NT2/D1 (cell line): Measurements from ENCODE around the gene DMPK.
"Not testable (repeated sequence)": the region's sequence is repeated elsewhere in the genome, so short reads cannot be mapped to it uniquely, and the experiment has no call there.

Source experiments
- DNase-seq: peaks from one replicate; pipeline ENCODE4 v3.0.0-alpha.2; 2011; ENCODE audit warnings: low read depth, low spot score
- H3K27me3 ChIP-seq: 2 replicates; pipeline ENCODE4 v1.6.0; 2011; ENCODE audit warnings: mild to moderate bottlenecking; ENCODE audit not compliant: insufficient read length, insufficient read depth
- H3K36me3 ChIP-seq: 2 replicates; pipeline ENCODE4 v1.6.1; 2011; ENCODE audit warnings: mild to moderate bottlenecking, low read length, mixed read lengths; ENCODE audit not compliant: insufficient read depth, insufficient read length
- H3K4me1 ChIP-seq: 2 replicates; pipeline ENCODE4 v1.5.1; 2011; ENCODE audit not compliant: insufficient read depth, insufficient read length
- H3K4me3 ChIP-seq: 2 replicates; pipeline ENCODE4 v1.5.1; 2011; ENCODE audit warnings: low read depth; ENCODE audit not compliant: insufficient read length
- H3K9ac ChIP-seq: 2 replicates; pipeline ENCODE4 v1.6.0; 2011; ENCODE audit warnings: low read depth; ENCODE audit not compliant: insufficient read length
- H3K9me3 ChIP-seq: 2 replicates; pipeline ENCODE4 v1.5.1; 2011; ENCODE audit warnings: mild to moderate bottlenecking, low read length; ENCODE audit not compliant: insufficient read depth
- SUZ12 ChIP-seq: IDR thresholded peaks from 2 replicates; pipeline ENCODE4 v1.6.1; 2011; ENCODE audit not compliant: insufficient read length, insufficient read depth; ENCODE audit errors: extremely low read depth
- YY1 ChIP-seq: IDR thresholded peaks from 2 replicates; pipeline ENCODE4 v1.6.1; 2011; ENCODE audit not compliant: insufficient read length, insufficient read depth
- ZNF274 ChIP-seq: IDR thresholded peaks from 2 replicates; pipeline ENCODE4 v1.6.1; 2011; ENCODE audit warnings: mild to moderate bottlenecking, low read depth, low read length

Gene DMPK

DNA sequence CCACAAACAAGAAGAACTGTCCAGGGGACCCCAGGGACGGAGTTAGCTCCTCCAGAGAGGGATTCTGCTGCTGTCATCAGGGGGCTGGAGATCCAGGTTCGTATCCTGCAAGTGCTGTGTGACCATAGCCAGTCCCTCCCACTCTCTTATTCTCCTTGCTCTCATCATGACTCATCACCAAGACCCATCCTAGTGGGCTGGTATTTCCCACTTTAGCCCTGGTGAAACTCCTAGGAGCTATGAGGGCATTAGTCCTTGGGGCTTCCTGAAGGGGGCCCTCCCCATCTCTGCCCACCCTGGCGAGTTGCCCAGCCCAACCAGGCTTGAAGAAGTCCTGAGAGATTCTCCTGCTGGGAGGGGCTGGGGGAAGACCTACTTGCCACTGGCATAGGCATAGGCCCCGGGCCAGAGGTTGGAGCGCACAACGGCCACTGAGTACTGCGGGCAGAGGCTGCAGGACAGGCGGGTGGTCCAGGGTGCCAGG lies 17.8 kb upstream of the DMPK start:
- Histone ChIP-seq H3K36me3 (no peaks in the 10 kb centered on the region), H3K9ac (peak overlapping the region; percentile 56), H3K27me3 (no peaks in the 10 kb centered on the region), H3K4me1 (peaks cover 5% of the 10 kb centered on the region), H3K9me3 (no peaks in the 10 kb centered on the region), H3K4me3 (no peak overlapping the region)
- no peak for TF ChIP-seq ZNF274
- no peak for TF ChIP-seq YY1
- TF ChIP-seq SUZ12, result no peak
- DNase-seq, result no peak

DNA sequence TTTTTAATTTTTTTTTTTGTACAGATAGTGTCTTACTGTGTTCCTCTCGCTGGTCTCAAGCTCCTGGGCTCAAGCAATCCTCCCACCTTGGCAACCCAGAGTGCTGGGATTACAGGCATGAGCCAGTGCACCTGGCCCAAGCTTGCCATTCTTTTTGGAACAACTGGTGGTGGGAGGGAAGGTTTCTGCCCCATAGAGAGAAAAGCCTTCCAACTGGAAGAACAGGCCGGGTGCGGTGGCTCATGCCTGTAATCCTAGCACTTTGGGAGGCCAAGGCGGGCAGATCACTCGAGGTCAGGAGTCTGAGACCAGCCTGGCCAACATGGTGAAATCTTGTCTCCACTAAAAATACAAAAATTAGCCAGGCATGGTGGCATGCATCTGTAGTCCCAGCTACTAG lies 17.3 kb upstream of the DMPK start:
- not testable (repeated sequence) for H3K4me3 ChIP-seq, DNase-seq, H3K9me3 ChIP-seq, H3K36me3 ChIP-seq, H3K27me3 ChIP-seq, H3K4me1 ChIP-seq, H3K9ac ChIP-seq

DNA sequence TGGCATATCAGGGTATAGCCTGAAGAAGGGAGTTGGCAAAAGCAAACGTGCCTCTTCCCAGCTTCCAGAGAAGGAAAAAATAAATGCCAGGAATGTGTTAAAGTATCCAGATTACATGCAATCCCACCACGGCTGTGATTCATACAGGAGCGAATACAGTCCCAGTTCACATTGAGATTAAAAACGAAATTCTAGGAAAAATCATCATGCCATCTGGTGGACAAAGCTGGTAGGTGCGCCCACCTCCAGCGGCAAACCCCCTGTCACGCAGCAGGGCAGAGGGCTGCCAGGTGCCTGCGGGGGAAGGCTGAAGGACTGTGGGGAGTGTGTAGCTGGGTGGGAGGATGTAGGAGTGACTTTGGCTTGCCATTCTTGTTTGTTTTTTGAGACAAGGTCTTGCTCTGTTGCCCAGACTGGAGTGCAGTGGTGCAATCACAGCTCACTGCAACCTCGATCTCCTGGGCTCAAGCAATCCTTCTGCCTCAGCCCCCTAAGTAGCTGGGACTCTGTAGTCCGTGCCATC lies 16.8 kb upstream of the DMPK start:
- Histone ChIP-seq H3K36me3 (no peaks in the 10 kb centered on the region), H3K9ac (no peak overlapping the region), H3K4me1 (peaks cover 5% of the 10 kb centered on the region), H3K4me3 (no peak overlapping the region), H3K9me3 (no peaks in the 10 kb centered on the region), H3K27me3 (no peaks in the 10 kb centered on the region)
- TF ChIP-seq YY1 (no peak), ZNF274 (no peak), SUZ12 (no peak)
- DNase-seq, result no peak

GRCh38 chr19:45794627-45795026 lies 12.3 kb upstream of the DMPK start:
- no peak for DNase-seq
- no peak overlapping the region for H3K9ac ChIP-seq
- H3K36me3 ChIP-seq, result peaks cover 9% of the 10 kb centered on the region
- no peaks in the 10 kb centered on the region for H3K27me3 ChIP-seq
- H3K4me3 ChIP-seq, result no peak overlapping the region
- TF ChIP-seq SUZ12 (no peak), ZNF274 (no peak), YY1 (no peak)
- no peaks in the 10 kb centered on the region for H3K9me3 ChIP-seq
- H3K4me1 ChIP-seq, result peaks cover 6% of the 10 kb centered on the region

- H3K9me3 ChIP-seq, result no peaks in the 10 kb centered on the region
- no peak for TF ChIP-seq SUZ12
- TF ChIP-seq YY1, result no peak
- TF ChIP-seq ZNF274, result no peak
- no peaks in the 10 kb centered on the region for H3K27me3 ChIP-seq
- H3K9ac ChIP-seq, result no peak overlapping the region
- H3K4me3 ChIP-seq, result no peak overlapping the region
- peaks cover 5% of the 10 kb centered on the region for H3K4me1 ChIP-seq
- DNase-seq, result no peak
- H3K36me3 ChIP-seq, result peaks cover 16% of the 10 kb centered on the region
Measured at GRCh38 chr19:45793876-45794275, 11.6 kb upstream of the DMPK start.

- H3K9ac ChIP-seq, result no peak overlapping the region
- no peak overlapping the region for H3K4me3 ChIP-seq
- no peak for DNase-seq
- peaks cover 5% of the 10 kb centered on the region for H3K4me1 ChIP-seq
- H3K27me3 ChIP-seq, result no peaks in the 10 kb centered on the region
- peaks cover 23% of the 10 kb centered on the region for H3K36me3 ChIP-seq
- H3K9me3 ChIP-seq, result no peaks in the 10 kb centered on the region
- TF ChIP-seq YY1 (no peak), ZNF274 (no peak), SUZ12 (no peak)
Measured at GRCh38 chr19:45793178-45793564, 10.9 kb upstream of the DMPK start.

GRCh38 chr19:45792470-45793177 lies 10.3 kb upstream of the DMPK start, which contains the start of gene DMWD:
DMWD (minus strand) TSS chr19:45792845; CDS start chr19:45792756, 89 bp downstream.
- DNase-seq, result peak; percentile 95
- Histone ChIP-seq H3K4me3 (peak within 1 kb of the TSS; percentile 82), H3K9ac (peak within 1 kb of the TSS; percentile 92), H3K36me3 (peaks cover 27% of the 10 kb centered on the region), H3K27me3 (no peaks in the 10 kb centered on the region), H3K9me3 (no peaks in the 10 kb centered on the region), H3K4me1 (peaks cover 5% of the 10 kb centered on the region)
- TF ChIP-seq SUZ12 (no peak), ZNF274 (no peak), YY1 (peak; percentile 42)
